GM04504 (cell line): ENCODE data around the gene METTL25.
A peak's percentile ranks its signal among the peaks of the same experiment; 100 is the strongest.

Source experiments
- DNase-seq: peaks from one replicate; pipeline ENCODE4 v3.0.0-alpha.2; 2012; ENCODE audit warnings: low read depth

The METTL25 gene

DNA sequence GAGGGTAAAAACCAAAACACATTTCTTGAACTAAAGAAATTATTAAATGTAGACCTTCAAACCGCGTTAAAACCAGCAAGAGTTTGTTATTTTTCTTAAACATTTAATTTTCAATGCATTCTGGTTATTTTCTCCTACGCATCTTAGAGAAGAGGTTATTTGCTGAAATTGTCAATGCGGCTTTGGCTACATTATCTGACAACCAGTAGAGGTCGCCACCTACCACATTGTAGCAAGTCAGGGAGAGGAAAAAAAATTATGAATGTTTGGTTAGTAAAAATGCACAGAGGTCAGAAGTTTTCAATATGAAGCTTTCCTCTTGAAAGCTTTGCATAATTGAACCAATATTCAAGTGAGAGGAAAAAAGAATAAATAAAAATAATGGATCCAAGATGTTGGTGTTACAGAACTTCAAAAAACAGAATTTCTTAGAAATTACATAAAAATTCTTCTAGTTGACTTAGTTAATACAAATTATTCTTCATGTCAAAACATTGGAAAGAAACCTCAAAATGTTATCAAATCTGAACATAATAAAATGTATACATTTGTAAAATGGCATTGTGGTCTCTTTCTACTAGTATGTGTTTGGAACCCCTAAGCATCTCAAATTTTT, 168.9 kb downstream of the METTL25 start:
- peak; percentile 25 for DNase-seq
